Measurements from ENCODE around the gene KDR.

The KDR gene
- total RNA-seq, result 0 to 0.04 (median 0) reads per million in 3 experiments

DNA sequence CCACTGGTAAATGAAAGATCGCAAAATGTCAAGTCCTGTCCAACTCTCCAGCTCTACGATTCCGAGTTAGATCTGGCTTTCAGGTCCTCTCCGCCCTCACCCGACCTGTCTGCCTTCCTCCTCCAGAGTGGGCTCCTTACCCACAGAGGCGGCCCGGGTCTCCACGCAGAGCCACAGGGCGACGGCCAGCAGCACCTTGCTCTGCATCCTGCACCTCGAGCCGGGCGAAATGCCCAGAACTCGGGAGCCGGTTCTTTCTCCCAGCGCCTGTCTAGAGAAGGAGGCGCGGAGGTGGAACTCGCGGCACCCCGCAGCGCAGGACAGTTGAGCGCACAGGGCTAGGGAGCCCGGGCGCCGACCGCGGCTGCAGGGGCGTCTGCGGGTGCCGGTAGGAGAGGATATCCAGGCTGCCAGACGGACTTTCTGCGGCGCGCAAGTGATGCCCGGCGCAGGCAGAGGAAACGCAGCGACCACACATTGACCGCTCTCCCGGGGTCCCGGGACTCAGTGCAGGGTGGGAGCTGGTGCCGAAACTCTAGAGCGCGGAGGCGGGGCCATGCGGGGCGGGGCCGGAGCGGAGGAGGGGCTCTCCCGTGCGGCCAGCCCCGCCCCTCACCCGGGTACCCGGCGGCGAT lies at the start of gene KDR:
Gene KDR (minus strand): TSS at position 509 of the 635 bp plus-strand sequence. CDS start 302 bp downstream, at position 207.
- no peak for DNase-seq

- DNase-seq, result no peak
Measured at GRCh38 chr4:55173580-55173979, 48.2 kb upstream of the KDR start.

- no peak for DNase-seq
Measured at GRCh38 chr4:55172694-55173287, 47.4 kb upstream of the KDR start.

DNA sequence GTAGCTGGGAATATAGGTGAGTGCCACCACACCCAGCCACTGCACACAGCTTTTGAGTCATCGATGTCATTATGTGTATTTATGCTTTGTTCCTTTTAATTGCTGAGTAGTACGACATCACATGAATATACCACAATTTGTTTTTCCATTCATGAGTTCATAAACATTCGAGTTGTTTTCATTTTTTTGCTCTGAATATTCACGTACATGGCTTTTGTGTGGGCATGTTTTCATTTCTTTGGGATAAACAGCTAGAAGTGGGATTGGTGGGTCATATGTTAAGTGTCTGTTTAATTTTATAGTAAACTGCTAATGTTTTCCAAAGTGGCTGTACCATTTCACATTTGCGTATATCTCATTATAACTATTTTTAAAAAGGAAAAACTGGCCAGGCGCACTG lies 45.1 kb upstream of the KDR start:
- no peak for DNase-seq

DNA sequence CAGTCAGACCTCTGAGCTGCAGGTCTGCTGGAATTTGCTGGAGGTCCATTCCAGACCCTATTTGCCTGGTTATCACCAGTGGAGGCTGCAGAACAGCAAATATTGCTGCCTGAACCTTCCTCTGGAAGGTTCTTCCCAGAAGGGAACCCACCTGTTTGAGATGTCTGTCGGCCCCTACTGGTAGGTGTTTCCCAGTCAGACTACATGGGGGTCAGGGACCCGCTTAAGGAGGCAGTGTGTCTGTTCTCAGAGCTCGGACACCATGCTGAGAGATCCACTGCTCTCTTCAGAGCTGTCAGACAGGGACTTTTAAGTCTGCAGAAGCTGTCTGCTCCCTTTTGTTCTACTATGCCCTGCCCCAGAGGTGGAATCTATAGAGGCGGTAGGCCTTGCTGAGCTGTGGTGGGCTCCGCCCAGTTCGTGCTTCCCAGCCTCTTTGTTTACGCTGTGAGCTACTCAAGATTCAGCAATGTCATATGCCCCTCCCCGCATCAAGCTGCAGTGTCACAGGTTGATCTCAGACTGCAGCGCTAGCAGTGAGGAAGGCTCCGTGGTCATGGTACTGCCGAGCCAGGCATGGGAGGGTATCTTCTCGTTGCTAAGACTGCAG lies 44.1 kb upstream of the KDR start:
- DNase-seq, result no peak

DNA sequence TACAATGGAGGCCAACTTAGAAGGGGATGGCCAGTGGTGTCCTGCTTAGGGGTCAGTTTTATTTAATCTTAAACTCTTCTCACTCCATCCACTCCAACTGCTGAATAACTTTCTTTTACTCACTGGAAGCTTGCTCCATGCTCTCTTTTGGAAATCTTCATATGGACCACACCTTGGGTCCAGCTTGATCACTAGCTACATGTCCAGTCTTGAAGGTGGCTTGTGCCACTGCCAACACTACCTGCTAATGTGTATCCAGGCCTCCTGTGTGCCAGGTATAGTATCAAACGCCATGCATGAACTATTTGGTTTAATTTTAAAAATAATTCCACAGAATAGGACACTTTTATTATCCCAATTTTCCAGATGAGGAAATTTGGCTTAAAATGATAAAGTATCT lies 37.0 kb upstream of the KDR start:
- no peak for DNase-seq

DNA sequence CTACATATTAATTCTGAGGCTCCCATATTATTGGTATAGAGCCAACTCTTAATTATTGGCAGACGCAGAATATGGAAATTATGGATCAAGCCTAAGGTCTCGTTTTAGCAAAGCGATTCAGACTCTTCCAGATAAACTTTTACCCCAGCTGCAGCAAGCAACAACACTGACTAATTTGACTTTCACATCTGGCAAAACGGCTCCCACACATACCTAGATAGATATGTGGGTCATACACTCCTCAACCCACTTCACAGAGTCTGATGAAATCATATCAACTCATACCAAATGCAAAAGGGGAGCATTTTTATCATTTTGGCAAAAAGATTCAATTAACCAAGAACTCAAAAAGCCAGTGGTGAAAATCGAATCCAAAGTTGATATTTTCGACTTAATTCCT lies 36.3 kb upstream of the KDR start:
- DNase-seq, result no peak

DNA sequence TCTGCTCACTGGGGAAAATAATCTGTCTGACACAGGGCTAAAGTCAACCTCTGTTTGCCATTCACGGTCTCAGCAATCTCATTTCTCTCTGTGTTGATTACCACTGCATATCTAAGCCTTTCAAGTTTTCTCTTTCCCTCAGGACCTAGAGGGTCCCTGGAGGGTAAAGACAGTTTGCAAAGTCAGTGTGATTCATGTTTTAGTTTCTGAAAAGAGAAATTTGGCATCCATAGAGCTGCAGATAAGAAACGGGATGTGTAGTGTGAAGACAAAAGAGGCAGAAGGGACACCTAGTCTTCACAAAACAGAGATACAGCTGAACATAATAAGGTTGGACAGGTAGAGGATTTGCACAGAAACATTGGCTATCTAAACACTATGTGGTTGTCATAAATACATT lies 34.5 kb upstream of the KDR start:
- no peak for DNase-seq

DNA sequence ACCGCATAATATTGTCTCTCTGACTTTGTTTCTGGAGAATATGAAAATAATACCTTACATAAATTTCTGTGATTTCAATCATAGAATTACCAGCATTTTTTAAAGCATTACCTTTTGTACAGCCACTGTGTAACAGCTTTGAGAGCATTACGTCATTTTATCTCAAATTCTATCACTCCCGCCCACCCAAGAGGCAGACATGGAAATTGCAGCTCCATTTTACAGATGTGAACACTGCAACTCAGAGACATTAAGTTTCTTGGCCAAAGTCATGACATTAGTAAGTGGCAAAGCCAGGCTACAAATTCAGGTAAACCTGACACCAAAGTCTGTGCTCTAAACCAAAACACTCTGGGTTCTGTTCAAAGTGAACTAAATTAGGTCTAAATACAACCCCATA lies 33.6 kb upstream of the KDR start:
- no peak for DNase-seq

DNA sequence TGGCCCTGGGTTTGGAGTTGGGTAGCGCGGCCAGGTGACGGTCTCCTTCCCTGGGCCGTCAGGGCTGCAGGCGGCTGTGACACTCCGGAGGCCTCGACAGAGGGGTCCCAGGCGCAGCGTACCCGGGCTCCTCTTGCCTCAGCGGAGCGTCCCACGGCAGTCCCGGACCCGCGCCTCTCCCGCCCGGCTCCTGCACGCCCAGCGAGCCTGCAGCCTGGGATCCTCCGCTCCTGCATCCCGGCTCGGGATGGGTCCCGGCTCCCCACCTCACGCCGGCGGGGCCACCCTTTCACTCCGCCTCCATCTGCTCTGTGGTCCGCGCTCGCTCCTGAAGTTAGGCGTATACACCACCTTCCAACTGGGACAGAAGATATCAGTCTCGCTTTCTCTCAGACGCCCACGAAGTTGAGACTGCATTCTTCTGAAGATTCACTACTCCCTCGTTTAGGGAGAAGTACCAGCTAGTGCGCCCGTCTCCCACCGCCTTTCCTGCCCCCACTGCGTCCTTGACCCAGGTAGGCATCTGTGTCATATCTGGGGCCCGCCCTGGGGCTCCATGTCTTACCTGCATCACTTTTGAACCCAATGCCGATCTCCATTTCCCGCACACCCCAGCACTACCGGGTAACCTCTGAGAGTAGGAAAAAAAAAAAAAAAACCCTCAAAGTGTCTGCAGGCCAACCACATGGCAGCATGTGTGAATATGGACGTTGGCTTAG lies 32.3 kb upstream of the KDR start:
- no peak for DNase-seq

DNA sequence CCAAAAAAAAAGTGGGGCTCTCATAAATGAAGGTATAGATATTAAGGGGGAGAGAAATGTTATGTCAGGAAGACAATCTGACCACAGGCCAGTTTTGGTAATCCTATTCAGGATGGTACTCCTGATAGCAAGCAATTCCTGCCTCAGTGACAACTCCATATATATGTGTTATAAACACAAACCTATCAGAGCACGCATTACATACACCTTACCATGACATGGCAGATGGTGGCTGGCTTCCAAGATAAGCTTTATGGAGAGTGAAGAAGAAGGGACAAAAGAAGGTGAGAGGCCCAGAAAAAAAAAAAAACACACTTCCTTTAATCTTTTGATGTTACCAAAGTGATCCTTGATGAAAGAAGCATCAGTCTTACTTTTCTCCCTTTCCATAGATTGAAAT lies 29.5 kb upstream of the KDR start:
- DNase-seq, result no peak

- no peak for DNase-seq
Measured at GRCh38 chr4:55154290-55154880, 29.0 kb upstream of the KDR start.

GRCh38 chr4:55143858-55144257 lies 18.5 kb upstream of the KDR start:
- DNase-seq, result no peak

GRCh38 chr4:55138367-55138766 lies 13.0 kb upstream of the KDR start:
- DNase-seq, result no peak

DNA sequence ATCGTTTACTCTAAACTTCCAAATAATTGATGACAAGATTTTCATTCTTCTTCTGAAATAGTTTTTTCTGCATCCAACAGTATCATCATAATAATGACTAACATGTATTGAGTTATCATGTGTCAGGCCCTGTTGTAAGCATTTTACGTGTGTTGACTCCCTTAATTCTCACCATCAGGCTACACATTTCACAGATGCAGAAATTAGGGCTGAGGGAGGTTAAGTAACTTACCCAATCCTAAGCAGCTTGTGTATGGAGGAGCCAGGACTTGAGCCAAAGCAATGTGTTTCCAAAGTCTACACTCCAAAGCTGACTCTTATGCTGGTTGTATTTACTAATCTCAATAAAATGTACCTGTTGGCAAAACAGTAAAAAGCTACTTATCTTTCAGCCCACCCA lies 11.2 kb upstream of the KDR start:
- DNase-seq, result no peak

- no peak for DNase-seq
Measured at GRCh38 chr4:55133951-55134350, 8.6 kb upstream of the KDR start.

DNA sequence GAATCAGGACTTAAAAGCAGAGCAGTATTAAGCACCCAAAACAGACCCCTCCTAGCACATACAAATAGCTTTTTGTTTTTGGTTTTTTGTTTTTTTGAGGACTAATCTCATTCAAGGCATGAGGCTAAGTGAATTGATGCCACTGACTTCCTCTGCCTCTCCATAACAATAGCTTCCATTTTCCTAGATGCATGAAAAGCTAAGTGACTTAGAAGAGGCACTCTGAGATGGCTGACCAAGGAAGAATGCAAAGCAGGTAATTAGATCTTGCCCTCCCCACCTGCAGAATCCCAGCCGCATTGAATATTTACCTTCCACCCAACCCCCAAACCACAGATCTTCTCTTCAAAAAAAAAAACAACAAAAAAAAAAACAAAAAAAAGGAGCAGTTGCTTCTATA lies 7.4 kb upstream of the KDR start:
- DNase-seq, result no peak

- no peak for DNase-seq
Measured at GRCh38 chr4:55127521-55127920, 2.1 kb upstream of the KDR start.

GRCh38 chr4:55127053-55127452 lies 1.7 kb upstream of the KDR start:
- no peak for DNase-seq

DNA sequence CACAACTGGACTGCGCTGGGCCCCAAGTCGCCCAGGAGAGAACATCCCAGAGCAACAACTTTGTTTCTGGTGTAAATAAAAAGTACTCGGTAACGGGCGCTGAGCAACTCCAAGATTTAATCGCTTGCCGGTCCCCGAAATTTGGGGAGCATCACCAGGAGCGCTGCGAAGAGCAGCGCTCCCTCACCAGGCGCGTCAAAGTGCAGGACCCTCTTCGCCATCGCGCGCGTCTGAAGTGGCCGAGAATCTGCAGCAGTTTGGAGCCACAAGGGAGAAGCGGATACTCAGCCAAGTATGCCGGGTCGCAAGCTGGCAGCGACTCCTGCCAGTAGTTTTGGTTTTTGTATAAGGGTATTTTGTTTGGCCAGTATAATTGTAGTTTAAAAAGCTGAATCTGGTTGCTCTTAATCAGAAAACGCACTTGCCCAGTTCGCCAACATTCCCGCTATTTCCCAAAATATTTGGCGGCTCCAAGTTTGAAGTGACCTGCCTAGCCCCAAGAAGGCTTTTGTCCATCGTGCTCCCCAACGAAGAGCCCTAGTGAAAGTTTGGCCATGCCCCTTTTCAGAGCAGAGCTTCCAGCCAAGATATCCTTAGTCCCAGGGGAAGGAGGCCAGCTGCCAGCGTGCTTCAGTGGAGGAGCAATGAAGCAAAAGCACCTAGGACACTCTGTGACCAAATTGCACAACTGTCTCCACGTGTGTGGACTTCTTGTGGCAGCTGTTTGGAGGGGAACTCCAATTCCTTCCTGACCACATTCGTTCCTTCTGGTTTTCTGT lies 557 bp upstream of the KDR start:
- no peak for DNase-seq

GRCh38 chr4:55124322-55125076 lies 896 bp downstream of the KDR start:
- DNase-seq, result no peak

GRCh38 chr4:55123791-55124190 lies 1.6 kb downstream of the KDR start:
- DNase-seq, result no peak
